GM19452 (cell line): Measurements from ENCODE around the gene MS4A4E.
"Not testable (repeated sequence)": the region's sequence is repeated elsewhere in the genome, so short reads cannot be mapped to it uniquely, and the experiment has no call there.

Source experiments
- ATAC-seq: cut with Tn5 transposase; IDR thresholded peaks from one replicate; pipeline ENCODE4 v1.9.1; 2021; ENCODE audit not compliant: unreplicated experiment

The MS4A4E gene

GRCh38 chr11:60221692-60222091 lies 21.2 kb downstream of the MS4A4E start:
- no peak for ATAC-seq

GRCh38 chr11:60221181-60221580 lies 21.8 kb downstream of the MS4A4E start:
- ATAC-seq, result no peak

GRCh38 chr11:60214386-60214785 lies 28.6 kb downstream of the MS4A4E start:
- no peak for ATAC-seq

GRCh38 chr11:60211206-60211605 lies 31.7 kb downstream of the MS4A4E start:
- ATAC-seq, result no peak

- ATAC-seq, result no peak
These were observed 33.0 kb downstream of the MS4A4E start for GRCh38 chr11:60209977-60210376.

- no peak for ATAC-seq
These were observed 34.0 kb downstream of the MS4A4E start for GRCh38 chr11:60208951-60209350.

- ATAC-seq, result no peak
These were observed 34.6 kb downstream of the MS4A4E start for GRCh38 chr11:60208146-60208895.

- ATAC-seq, result no peak
These were observed 36.3 kb downstream of the MS4A4E start for GRCh38 chr11:60206616-60207015.

GRCh38 chr11:60204922-60205321 lies 38.0 kb downstream of the MS4A4E start:
- no peak for ATAC-seq

- ATAC-seq, result not testable (repeated sequence)
These were observed 41.6 kb downstream of the MS4A4E start for GRCh38 chr11:60201334-60201733.

- no peak for ATAC-seq
These were observed 45.5 kb downstream of the MS4A4E start for GRCh38 chr11:60197442-60197841.

- peak; percentile 48 for ATAC-seq
These were observed 47.0 kb downstream of the MS4A4E start for GRCh38 chr11:60195923-60196368.

- ATAC-seq, result no peak
These were observed 48.4 kb downstream of the MS4A4E start for GRCh38 chr11:60194511-60194910.

- peak; percentile 75 for ATAC-seq
These were observed 49.1 kb downstream of the MS4A4E start for GRCh38 chr11:60193687-60194433.

- not testable (repeated sequence) for ATAC-seq
These were observed 50.4 kb downstream of the MS4A4E start for GRCh38 chr11:60192564-60192963.

GRCh38 chr11:60188481-60188880 lies 54.5 kb downstream of the MS4A4E start:
- not testable (repeated sequence) for ATAC-seq

GRCh38 chr11:60186128-60186527 lies 56.8 kb downstream of the MS4A4E start:
- not testable (repeated sequence) for ATAC-seq

GRCh38 chr11:60185512-60185827 lies 57.5 kb downstream of the MS4A4E start:
- not testable (repeated sequence) for ATAC-seq

- no peak for ATAC-seq
These were observed 58.0 kb downstream of the MS4A4E start for GRCh38 chr11:60184824-60185511.

- no peak for ATAC-seq
These were observed 59.2 kb downstream of the MS4A4E start for GRCh38 chr11:60183591-60184205.
